NCI-H187 (cell line): Measurements from ENCODE around the gene LCN10.
"Not testable (repeated sequence)": the region's sequence is repeated elsewhere in the genome, so short reads cannot be mapped to it uniquely, and the experiment has no call there.

ENCODE experiments used
- DNase-seq, 2 experiments: peaks; one replicate each; lab custom pipeline; 2025; lab: John Stamatoyannopoulos, UW

LCN10 gene

DNA sequence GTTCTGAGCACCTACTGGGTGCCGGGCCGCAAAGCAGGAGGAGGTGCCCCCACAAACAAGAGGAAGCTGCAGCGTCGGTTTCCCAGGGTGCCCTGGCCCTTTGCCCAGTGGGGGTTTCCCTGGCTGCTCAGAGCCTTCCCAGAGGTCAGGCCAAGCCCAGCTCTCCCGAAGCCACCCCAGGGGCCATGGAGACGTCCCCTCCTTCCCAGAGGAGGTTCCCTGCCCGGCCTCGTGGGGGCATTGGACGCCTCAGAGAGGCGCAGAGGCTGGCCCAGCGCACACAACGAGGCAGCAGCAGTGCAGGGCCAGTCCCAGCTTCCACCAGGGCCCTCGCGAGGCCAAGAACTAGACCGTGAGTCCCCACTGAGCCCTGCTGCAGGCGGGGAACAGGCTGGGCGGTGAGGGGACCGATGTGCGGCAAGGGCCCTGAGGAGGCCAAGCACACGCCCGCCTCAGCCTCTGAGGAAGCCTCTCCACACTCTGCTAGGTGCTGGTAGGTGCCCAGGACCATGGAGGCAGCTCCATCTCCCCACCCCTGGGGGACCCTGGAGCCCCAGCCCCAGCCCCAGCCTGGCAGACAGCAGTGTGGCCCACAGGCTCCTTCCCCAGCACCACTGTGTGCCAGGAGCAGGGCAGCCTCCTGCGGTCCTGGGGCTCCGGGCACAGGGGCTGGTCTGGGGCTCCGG lies 23.4 kb downstream of the LCN10 start:
- no peak for DNase-seq

DNA sequence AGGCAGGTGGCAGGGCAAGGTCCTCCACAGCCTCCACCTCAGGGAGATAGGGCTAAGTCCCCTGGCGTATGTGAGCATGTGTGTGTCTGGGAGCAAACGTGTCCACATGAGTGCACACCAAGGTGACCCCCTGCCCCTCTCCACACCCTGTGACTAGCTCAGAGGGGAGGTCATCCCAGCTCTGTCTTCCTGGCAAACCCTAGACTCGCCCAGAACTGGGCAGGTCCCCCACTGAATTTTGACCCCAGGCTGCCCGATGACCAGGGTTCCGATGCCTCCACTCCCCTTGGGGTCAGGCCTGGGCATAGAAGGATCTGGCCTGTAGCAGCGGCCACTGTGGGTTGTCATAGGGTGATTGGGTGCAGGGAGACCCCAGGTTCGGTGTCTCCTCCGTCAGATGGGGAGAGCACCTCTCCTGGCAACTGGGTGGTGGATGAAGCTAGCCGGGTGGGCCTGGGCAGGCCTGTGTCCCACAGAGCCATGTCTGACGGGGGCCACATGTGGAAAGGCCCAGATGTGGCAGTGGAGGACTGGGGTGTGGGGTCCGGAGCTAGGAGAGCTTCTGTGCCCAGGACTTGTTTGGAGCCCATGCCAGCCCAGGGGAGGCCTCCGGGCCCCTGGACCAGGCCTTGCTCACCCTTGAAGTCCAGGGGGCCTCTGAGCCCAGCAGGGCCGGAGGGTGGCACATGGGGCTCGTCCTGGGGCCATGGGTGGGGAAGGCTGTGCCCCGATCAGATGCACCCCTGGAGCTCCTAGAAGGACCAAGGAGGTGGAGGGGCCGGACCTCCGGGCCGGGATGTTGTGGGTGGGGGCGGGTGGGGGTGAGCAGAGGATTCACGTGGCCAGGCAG lies 24.2 kb downstream of the LCN10 start:
- no peak for DNase-seq

DNA sequence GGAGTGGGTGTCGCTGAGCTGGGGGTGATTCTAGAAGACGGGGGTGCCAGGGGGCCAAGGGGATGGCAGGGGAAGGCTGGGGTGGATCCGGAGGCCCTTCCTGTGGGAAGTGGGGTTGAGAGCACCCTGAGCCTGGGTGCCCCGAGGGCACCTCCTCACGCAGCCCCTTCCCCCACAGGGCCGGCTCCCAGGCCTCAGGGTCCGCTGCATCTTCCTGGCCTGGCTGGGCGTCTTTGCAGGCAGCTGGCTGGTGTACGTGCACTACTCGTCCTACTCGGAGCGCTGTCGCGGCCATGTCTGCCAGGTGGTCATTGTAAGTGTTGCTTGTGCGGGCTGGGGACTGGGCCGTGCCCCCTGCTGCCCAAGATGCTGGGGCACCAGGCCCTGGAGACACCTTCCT lies 25.3 kb downstream of the LCN10 start:
- DNase-seq: no peak

- DNase-seq: no peak
Measured at GRCh38 chr9:136714893-136715274, 27.9 kb downstream of the LCN10 start.

DNA sequence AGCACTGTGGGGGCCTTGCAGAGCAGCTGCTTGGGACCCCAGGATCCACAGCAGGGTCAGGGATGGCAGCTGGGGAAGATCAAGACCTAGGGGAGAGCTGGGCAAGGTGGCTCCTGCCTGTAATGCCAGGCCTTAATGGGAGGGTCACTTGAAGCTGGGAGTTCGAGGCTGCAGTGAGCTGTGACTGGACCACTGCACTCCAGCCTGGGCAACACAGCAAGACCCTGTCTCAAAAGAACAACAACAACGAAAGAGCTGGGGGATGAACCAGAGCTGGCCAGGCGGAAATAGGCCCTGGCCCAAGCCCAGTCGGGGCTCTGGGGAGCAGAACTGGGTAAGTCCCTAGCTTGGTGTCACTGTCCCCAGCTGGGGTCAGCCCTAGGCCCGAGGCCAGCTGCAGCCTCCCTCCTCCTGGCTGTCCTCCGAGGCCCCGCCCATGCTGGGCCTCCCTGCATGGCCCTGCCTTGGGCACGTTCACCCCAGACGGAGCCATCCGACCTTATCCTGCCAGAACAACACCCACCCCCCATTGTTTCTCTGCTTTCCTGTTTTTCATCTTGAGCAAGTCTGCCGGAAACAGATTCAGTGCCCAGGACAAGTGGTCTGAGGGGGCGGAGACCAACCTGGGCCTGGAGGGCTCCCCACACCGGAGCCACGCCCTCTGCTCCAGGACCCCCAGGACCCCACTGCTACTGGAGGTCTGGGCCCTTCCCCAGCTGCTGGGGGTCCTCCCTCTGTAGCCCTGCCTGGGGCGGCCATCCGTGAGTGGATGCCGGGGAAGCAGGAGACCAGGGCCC lies 28.4 kb downstream of the LCN10 start:
- DNase-seq: no peak

DNA sequence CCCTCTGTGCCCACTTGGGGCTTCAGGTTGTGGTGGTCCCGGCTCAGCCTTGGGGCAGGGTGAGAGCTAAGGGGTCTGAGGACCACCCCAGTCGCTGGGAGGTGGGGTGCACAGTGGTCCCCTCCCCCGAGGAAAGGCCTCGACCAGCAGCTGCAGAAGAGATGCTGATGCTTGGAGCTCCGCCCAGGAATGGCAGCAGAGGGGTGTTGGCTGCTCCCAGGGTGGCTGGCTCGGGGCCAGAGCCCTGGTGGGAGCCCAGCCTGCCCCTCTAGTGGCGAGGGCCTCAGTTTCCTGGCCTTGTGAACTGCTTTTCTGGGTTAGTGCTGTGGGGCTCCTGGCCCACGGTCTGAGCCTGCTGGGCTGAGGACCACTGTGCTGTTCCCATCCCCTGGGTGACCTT lies 29.2 kb downstream of the LCN10 start:
- no peak for DNase-seq

GRCh38 chr9:136712690-136713544 lies 29.8 kb downstream of the LCN10 start:
- DNase-seq: no peak

GRCh38 chr9:136711751-136712689 lies 30.7 kb downstream of the LCN10 start, which contains the start of gene DIPK1B:
DIPK1B (plus strand) TSS chr9:136712572; CDS start chr9:136712666, 94 bp downstream.
- DNase-seq: no peak

DNA sequence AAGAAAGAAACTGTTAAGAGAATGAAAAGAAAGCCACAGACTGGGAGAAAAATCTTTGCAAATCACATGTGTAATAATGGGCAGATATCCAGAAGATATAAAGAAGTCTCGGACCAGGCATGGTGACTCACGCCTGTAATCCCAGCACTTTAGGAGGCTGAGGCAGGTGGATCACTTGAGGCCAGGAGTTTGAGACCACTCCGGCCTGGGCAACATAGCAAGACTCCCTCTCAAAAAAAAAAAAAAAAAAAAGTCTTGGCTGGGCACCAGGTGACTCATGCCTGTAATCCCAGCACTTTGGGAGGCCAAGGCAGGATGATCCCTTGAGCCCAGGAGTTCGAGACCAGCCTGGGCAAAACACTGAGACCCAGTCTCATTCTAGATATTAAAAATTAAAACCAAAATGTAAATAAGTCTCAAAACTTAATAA lies 31.5 kb downstream of the LCN10 start:
- DNase-seq: not testable (repeated sequence)

DNA sequence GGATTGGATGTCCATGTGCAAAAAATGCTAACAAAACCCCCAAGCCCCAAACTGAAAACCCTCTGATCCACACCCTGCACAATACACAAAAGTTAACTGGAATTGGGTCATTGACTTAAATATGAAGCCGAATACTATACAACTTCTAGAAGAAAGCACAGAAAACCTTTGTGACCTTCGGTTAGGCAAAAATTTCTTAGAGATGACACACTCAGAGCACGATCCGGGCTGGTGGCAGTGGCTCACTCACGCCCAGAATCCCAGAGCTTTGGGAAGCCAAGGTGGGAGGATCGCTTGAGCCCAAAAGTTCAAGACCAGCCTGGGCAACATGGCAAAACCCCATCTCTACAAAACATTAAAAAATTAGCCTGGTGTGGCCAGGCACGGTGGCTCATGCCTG lies 32.2 kb downstream of the LCN10 start:
- no peak for DNase-seq

- DNase-seq: no peak
Measured at GRCh38 chr9:136709454-136710109, 33.2 kb downstream of the LCN10 start.

DNA sequence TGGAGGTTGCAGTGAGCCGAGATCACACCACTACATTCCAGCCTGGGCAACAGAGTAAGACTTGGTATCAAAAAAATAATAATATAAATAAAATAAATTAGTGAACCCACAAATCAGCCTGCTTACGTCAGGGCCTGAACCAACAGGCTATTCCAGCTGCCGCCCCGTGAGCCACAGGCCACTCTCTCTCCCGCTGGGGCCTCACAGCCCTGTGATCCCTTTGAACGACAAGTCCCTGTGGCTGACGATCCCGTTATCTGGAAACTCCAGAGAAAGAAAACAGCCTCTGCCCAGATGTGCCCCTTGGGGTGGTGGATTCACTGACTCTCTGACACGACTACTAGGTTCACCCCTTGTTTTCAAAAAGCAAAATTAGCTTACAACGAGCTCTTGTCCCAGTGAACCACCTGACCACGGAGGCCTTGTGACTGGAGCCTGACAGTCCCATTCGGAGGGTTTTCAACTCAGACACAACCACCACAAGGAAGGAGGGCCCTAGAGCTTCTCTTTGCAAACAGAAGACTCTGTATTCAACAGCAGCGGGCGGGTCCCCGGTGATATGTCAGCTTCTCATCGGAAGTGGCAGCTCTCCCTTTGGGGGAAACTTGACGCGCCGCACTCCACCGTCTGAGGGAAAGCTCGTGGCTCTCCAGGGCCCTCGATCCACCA lies 34.8 kb downstream of the LCN10 start:
- DNase-seq: no peak

DNA sequence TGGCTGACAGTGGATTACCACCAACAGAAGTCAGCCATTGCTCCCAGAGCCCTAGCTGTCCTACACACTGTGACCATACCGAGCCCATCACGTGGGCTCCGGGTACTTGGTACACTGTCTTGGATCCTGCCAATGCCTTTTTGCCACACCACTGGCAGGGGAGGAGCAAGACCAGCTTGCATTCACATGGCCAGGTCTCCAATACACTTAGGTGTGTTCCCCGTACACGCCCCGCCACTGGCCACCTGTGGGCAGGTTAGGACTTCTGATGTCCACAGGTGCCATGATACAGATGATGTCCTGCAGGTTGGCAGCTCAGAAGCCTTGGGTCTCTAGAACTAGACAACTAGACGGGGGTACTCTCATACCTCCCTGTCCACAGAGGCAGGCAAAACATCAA lies 35.7 kb downstream of the LCN10 start:
- no peak for DNase-seq

DNA sequence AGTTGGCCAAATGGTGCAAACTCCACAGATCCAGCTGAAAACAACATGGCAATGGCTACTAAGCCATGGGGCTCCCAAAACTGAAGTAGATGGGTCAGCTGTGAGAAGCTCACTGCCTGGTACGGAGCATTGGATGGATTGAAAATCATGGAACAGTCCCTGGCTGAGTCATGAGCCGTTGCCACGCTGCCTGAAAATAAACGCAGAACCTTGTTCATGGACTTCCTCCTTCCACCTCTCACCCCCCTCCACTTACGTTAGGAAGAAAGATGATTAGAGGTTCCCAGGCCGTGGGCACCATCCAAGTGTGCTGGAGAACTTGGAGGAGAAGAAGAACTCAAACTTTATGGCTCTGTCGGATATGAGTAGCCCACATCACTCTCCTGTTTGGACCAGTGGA lies 37.2 kb downstream of the LCN10 start:
- DNase-seq: no peak

DNA sequence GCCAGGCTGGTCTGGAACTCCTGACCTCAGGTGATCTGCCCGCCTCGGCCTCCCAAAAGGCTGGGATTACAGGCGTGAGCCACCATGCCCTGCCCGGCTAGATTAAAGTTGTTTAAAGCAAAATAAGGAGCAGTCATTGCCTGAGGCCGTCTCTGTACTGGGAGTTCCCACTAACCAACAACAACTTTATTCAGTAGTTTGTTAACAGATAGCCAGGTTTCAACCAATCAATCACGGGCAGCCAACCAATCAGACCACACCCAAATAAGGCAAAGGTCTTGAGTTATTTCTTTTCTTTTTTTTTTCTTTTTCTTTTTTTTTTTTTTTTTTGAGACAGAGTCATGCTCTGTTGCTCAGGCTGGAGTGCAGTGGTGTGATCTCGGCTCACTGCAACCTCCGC lies 38.0 kb downstream of the LCN10 start:
- not testable (repeated sequence) for DNase-seq

- DNase-seq: no peak
Measured at GRCh38 chr9:136703276-136703860, 39.4 kb downstream of the LCN10 start.

DNA sequence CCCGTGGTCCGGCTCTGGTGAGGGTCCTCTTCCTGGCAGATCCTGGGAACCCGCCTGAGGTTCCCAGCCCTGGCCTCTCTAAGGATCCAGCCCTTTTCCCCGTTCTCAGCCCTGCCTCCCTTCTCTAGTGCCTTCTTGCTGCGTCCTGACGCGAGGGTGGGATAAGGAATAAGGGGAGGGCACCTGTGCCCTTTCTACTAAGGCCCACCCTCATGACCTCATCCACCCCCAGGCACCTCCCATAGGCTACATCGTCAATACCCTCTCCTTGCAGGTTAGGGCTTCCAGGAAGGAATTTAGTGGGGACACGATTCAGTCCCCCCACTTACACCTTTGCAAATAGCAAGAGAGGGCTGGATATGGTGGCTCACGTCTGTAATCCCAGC lies 41.1 kb downstream of the LCN10 start:
- no peak for DNase-seq

DNA sequence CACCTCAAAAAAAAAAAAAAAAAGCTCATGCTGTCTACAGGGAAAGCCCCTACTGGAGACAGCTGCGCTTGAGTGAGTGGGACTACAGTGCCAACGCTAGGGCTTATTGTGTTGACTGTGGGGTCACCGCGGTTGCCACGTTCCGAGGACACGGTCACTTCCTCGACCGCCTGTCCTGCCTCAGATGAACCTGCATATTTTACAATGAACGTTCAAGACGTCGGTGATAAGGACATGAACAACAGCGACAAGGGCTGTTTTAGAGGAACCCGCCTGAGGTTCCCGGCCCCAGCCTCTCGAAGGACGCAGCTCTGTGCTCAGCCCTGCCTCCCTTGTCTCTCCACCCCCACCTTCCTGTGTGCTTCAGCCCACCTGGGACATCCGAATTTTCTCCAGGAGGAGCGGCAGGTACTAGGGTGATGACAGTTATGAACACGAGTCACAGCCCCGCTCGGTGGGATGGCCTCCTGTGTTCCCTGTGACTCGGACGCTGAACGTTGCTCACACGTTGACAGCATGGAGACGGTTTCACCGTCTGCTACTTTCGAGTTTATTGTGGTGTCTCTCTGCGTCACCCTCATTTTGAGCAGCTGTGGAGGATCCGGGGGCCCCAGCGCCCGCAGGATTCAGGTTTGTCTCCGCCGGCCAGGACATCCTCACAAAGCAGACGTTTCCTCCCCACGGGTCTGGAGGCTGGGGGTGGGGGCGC lies 41.6 kb downstream of the LCN10 start:
- DNase-seq: no peak
